Measurements from ENCODE around the gene UBR2. TPM values are rescaled to one million over a fixed set of nuclear protein-coding genes. Genes with fewer than 3 reads are reported as not detected.
A peak's percentile ranks its signal among the peaks of the same experiment; 100 is the strongest.

UBR2 gene
- 10 to 100 TPM; 18.6 to 27.8 TPM for total RNA-seq

DNA sequence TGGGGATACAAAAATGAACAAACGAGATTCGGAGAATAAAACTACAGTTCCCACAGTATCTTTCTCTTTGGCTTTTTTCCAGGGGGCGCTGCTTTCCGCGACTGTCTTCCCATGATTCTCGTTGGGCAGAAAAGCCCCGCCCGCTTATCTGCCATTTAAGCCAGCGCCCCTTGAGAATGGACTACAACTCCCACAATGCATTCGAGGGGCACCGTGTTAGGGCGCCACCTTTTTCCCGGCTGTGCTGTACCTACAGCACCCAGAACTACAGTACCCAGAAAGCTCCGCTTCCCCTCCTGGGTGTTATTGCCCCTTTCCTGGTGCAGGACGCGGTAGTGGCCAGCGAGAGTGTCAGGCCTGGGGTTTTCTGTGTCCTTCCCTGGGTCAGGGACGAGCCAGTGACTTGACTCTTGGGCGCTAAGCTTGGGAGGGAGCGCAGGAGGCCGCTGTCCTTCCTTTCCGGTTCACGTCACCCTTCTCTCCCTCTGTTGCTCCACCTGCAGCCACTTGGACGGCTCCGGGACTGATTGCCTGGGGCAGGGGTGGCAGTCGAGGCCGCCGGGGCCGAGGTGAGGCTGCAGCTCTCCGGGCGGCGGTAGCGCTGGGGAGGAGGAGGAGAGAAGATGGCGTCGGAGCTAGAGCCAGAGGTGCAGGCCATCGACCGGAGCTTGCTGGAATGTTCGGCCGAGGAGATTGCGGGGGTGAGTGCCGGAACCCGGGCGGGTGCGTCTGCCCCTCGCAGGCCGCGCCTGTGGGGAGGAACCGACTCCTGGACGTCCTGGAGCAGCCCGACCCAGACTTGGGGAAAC lies at the start of gene UBR2:
UBR2 (plus strand) TSS at position 333 of the 809 bp plus-strand sequence; CDS start at position 624, 291 bp downstream.
- H3K36me3 ChIP-seq, result no peaks in the 10 kb centered on the region
- H3K9me3 ChIP-seq, result no peaks in the 10 kb centered on the region
- DNase-seq (ENCODE audit: low spot score), result peak; percentile 99
- TF ChIP-seq, protein P1, sequence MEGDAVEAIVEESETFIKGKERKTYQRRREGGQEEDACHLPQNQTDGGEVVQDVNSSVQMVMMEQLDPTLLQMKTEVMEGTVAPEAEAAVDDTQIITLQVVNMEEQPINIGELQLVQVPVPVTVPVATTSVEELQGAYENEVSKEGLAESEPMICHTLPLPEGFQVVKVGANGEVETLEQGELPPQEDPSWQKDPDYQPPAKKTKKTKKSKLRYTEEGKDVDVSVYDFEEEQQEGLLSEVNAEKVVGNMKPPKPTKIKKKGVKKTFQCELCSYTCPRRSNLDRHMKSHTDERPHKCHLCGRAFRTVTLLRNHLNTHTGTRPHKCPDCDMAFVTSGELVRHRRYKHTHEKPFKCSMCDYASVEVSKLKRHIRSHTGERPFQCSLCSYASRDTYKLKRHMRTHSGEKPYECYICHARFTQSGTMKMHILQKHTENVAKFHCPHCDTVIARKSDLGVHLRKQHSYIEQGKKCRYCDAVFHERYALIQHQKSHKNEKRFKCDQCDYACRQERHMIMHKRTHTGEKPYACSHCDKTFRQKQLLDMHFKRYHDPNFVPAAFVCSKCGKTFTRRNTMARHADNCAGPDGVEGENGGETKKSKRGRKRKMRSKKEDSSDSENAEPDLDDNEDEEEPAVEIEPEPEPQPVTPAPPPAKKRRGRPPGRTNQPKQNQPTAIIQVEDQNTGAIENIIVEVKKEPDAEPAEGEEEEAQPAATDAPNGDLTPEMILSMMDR (IDR thresholded peaks at IDR 0.05), result peak in 1 of 2 donors; percentile 52
- peaks cover 0 to 24% of the 10 kb centered on the region in 2 donors for H3K4me1 ChIP-seq
- no peaks in the 10 kb centered on the region for H3K27me3 ChIP-seq
- H3K27ac ChIP-seq, result peak within 1 kb of the TSS; percentile 95 to 97
- H3K4me3 ChIP-seq, result peak within 1 kb of the TSS; percentile 82 to 83

DNA sequence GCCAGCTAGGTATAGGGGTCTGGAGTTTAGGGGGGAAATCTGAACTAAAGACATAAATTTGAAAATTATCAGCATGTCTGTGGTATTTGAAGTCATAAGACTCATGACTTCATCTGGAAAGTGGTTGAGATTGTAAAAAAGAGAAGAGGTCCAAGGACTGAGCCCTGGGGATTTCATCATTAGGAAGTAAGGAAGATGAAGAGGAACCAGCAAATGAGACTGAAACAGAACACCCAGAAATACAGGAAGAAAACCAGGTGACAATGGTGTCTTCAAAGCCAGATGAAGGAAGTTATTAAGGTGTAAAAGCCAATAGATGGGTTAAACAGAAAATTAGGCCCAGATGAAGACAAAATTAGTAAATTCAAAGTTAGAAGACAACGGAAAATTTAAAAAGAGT lies 49.1 kb upstream of the UBR2 start:
- TF ChIP-seq, protein P1 (IDR thresholded peaks at IDR 0.05), result no peak
- H3K27ac ChIP-seq, result no peak overlapping the region

DNA sequence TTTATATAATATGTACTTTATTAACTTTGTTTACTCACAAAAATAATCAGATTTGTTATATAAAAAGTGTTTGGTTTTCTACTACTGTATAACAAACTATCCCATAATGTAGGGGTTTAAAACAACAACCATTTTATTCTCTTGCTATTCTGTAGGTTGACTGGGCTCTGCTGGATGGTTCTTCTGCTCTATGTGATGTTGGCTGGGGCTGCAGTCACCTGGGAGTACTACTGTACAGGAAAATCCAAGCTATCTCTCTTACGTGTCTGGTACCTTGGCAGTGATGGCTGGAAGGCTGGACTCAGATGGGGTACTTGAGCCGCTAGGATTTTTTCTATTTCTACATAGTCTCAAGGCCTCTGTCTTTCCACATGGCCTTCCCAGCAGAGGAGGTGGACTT lies 44.0 kb upstream of the UBR2 start:
- Histone ChIP-seq H3K4me1 (no peaks in the 10 kb centered on the region), H3K27me3 (no peaks in the 10 kb centered on the region)
- TF ChIP-seq, protein P1 (IDR thresholded peaks at IDR 0.05), result no peak

More for the DNA sequence above, 49.1 kb upstream of the UBR2 start:
- Histone ChIP-seq H3K4me3 (no peak overlapping the region), H3K4me1 (no peaks in the 10 kb centered on the region), H3K27me3 (no peaks in the 10 kb centered on the region), H3K9me3 (peaks cover 0 to under 1% of the 10 kb centered on the region in 2 donors), H3K36me3 (no peaks in the 10 kb centered on the region)
- DNase-seq (ENCODE audit: low spot score), result no peak

DNA sequence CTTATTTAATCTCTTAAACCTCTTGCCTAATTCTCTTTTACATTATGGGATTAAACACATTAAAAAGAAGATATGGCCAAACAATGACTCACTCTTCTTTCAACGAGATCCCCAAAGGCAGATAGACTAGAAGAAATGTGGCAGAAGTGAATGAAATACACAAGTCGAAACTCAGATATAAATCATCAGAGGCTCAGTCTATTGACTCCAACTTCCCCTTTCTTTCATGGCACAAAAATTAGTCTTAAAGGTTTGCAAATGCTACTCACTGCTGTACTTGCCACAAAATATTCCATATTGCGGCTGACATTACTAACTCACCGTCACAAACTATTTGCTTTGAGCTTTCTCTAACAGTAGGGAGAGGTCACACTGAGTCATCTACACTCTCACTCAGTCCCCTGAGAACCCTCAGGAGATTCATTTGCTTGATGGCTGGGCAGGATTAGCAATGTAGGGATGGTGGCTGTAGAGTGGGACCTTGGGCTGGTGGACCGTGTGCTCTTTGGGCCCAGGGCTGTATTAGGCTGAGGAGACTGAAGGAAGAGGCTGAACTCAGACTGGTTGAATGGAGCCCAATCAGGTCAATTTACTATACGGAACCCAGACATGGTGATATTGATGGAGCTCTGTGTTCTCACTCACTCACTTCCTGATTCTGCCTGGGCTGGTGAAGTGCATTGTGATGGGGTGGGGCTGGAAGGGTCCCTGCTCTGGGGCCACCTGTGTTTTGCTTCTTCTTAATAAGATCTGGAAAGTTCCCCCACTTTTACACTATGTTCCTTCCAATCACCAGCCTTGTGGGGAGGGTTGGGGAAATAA lies 42.8 kb upstream of the UBR2 start:
- no peaks in the 10 kb centered on the region for H3K4me1 ChIP-seq
- H3K27me3 ChIP-seq, result no peaks in the 10 kb centered on the region
- DNase-seq (ENCODE audit: low spot score), result no peak
- no peaks in the 10 kb centered on the region for H3K36me3 ChIP-seq
- H3K9me3 ChIP-seq, result peaks cover 0 to 12% of the 10 kb centered on the region in 2 donors
- H3K4me3 ChIP-seq, result no peak overlapping the region
- no peak overlapping the region for H3K27ac ChIP-seq
- TF ChIP-seq, protein P1 (IDR thresholded peaks at IDR 0.05), result no peak

More for the DNA sequence above, 44.0 kb upstream of the UBR2 start:
- peaks cover 0 to 12% of the 10 kb centered on the region in 2 donors for H3K9me3 ChIP-seq
- DNase-seq (ENCODE audit: low spot score), result no peak
- no peaks in the 10 kb centered on the region for H3K36me3 ChIP-seq
- H3K27ac ChIP-seq, result no peak overlapping the region
- no peak overlapping the region for H3K4me3 ChIP-seq

DNA sequence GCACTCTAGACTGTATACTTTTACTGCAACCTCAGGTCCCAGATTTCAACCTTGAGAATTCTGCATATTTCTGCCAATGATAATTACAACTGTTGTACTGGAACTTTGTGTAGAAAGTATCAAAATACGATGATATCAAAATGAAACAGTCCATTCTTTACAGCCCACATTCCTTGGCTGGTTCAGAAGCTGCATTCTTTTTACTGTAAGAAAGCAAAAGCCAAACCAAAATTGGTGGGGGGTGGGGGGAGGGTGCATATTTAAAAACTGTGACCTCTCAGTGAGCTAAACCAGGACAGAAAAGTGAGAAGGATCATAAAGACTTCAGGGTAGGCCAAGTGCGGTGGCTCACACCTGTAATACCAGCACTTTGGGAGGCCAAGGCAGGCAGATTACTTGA lies 41.8 kb upstream of the UBR2 start:
- Histone ChIP-seq H3K4me3 (no peak overlapping the region), H3K36me3 (no peaks in the 10 kb centered on the region), H3K27ac (no peak overlapping the region), H3K9me3 (peaks cover 0 to 12% of the 10 kb centered on the region in 2 donors), H3K4me1 (no peaks in the 10 kb centered on the region), H3K27me3 (no peaks in the 10 kb centered on the region)
- TF ChIP-seq, protein P1 (IDR thresholded peaks at IDR 0.05), result no peak
- DNase-seq (ENCODE audit: low spot score), result no peak

Data from right atrium auricular region (tissue), 2 donors.